SK-N-SH treated with all-trans-retinoic acid at 6 μM for 48 hours (cell line): ENCODE results near the gene VCAM1.

Experiments used
- ATAC-seq: fragments of 200-7000 bp; cut with Tn5 transposase; 3 replicates; pipeline ENCODE4 v1.9.1; 2020; ENCODE audit warnings: mild to moderate bottlenecking, moderate library complexity
- BACH2 ChIP-seq: fragments of 250-450 bp; sonication (Bioruptor Pico); IDR thresholded peaks from 2 replicates; pipeline ENCODE4 v1.9.0; 2021; ENCODE audit warnings: mild to moderate bottlenecking, borderline replicate concordance
- CSDC2 ChIP-seq: fragments of 250-450 bp; sonication (Bioruptor Pico); IDR thresholded peaks from 2 replicates; pipeline ENCODE4 v1.5.0; 2020; ENCODE audit warnings: mild to moderate bottlenecking, moderate library complexity
- CSRNP3 ChIP-seq: fragments of 250-450 bp; sonication (Bioruptor Pico); IDR thresholded peaks from 2 replicates; pipeline ENCODE4 v1.5.1; 2021; ENCODE audit warnings: mild to moderate bottlenecking, moderate library complexity
- ESRRG ChIP-seq: fragments of 250-450 bp; sonication (Bioruptor Pico); IDR thresholded peaks from 2 replicates; pipeline ENCODE4 v1.6.1; 2021; ENCODE audit warnings: mild to moderate bottlenecking
- GLIS3 ChIP-seq: fragments of 250-450 bp; sonication (Bioruptor Pico); IDR thresholded peaks from 2 replicates; pipeline ENCODE4 v1.5.0; 2020; ENCODE audit warnings: mild to moderate bottlenecking, moderate library complexity
- ISL1 ChIP-seq: fragments of 250-450 bp; sonication (Bioruptor Pico); IDR thresholded peaks from 2 replicates; pipeline ENCODE4 v2.1.2; 2022; ENCODE audit warnings: mild to moderate bottlenecking, moderate library complexity
- OSR1 ChIP-seq: fragments of 250-450 bp; sonication (Bioruptor Pico); IDR thresholded peaks from 2 replicates; pipeline ENCODE4 v1.8.0; 2022; ENCODE audit warnings: moderate library complexity, mild to moderate bottlenecking, inconsistent platforms
- PPARA ChIP-seq: fragments of 250-450 bp; sonication (Bioruptor Pico); IDR thresholded peaks from 2 replicates; pipeline ENCODE4 v1.5.0; 2020; ENCODE audit warnings: mild to moderate bottlenecking, borderline replicate concordance
- RARB ChIP-seq: fragments of 250-450 bp; sonication (Bioruptor Pico); IDR thresholded peaks from 2 replicates; pipeline ENCODE4 v1.8.0; 2021; ENCODE audit warnings: mild to moderate bottlenecking, moderate library complexity
- SNAI2 ChIP-seq: fragments of 250-450 bp; sonication (Bioruptor Pico); IDR thresholded peaks from 2 replicates; pipeline ENCODE4 v1.5.0; 2020; ENCODE audit warnings: mild to moderate bottlenecking, moderate library complexity
- TOX ChIP-seq: fragments of 250-450 bp; sonication (Bioruptor Pico); IDR thresholded peaks from 2 replicates; pipeline ENCODE4 v1.8.0; 2021; ENCODE audit warnings: mild to moderate bottlenecking, moderate library complexity, borderline replicate concordance
- TSHZ2 ChIP-seq: fragments of 250-450 bp; sonication (Bioruptor Pico); IDR thresholded peaks from 2 replicates; pipeline ENCODE4 v1.5.0; 2020; ENCODE audit warnings: mild to moderate bottlenecking, moderate library complexity
- ZC3H10 ChIP-seq: fragments of 250-450 bp; sonication (Bioruptor Pico); IDR thresholded peaks from 2 replicates; pipeline ENCODE4 v1.5.1; 2021; ENCODE audit warnings: mild to moderate bottlenecking, moderate library complexity
- ZFP3 ChIP-seq: fragments of 250-450 bp; sonication (Bioruptor Pico); IDR thresholded peaks from 2 replicates; pipeline ENCODE4 v1.5.0; 2020; ENCODE audit warnings: mild to moderate bottlenecking, moderate library complexity
- ZFP30 ChIP-seq: fragments of 450-650 bp; formaldehyde crosslinking; IDR thresholded peaks from 2 replicates; pipeline ENCODE4 v1.5.0; 2022; ENCODE audit warnings: mild to moderate bottlenecking, moderate library complexity
- ZNF565 ChIP-seq: fragments of 450-650 bp; formaldehyde crosslinking; conservative IDR thresholded peaks from 2 replicates; pipeline ENCODE4 v1.5.0; 2020; ENCODE audit warnings: low read depth, mild to moderate bottlenecking, moderate library complexity
- ZNF70 ChIP-seq: fragments of 450-650 bp; formaldehyde crosslinking; IDR thresholded peaks from 2 replicates; pipeline ENCODE4 v1.5.0; 2020; ENCODE audit warnings: mild to moderate bottlenecking, moderate library complexity
- ZNF8 ChIP-seq: fragments of 450-650 bp; formaldehyde crosslinking; IDR thresholded peaks from 2 replicates; pipeline ENCODE4 v1.5.0; 2020; ENCODE audit warnings: mild to moderate bottlenecking, moderate library complexity
- TF ChIP-seq, protein P1 (sequence below): fragments of 250-450 bp; sonication (Bioruptor Pico); IDR thresholded peaks from 2 replicates; pipeline ENCODE4 v1.8.0; 2021; ENCODE audit warnings: low read depth, mild to moderate bottlenecking, moderate library complexity, borderline replicate concordance

Gene VCAM1

DNA sequence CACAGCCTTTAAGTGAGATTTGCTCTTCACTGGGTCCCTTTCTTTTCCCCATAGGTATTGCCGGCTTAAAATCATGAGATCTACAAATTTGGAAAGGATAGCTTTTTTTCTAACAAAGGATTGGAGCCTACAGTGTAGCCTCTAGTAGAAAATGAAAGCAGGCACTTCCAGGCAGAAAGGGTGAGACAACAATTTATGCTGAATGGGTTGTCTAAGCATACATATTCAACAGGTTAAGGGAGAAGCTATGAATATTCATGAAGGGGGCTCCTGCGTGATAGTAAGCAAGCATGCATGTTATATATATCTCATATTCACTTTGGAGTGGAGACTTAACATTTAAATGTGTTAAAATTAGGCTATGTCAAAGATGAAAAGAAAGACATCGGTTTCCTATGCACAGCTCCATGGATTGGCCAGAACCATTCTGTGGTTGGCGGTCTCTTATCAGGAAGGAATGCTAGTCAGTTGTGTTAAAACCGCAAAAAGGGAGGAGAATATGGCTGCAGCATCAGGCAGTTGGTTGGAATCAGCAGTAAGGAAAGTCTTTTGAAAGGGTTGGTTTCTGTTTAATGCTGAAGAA lies 66.0 kb downstream of the VCAM1 start:
- peak; percentile 90 for ATAC-seq
- no peak for TF ChIP-seq TOX (CRISPR knock-in tag)
- TF ChIP-seq BACH2 (CRISPR knock-in tag), result no peak
- TF ChIP-seq ZNF8 (CRISPR knock-in tag), result no peak
- no peak for TF ChIP-seq ZNF565 (CRISPR knock-in tag)
- no peak for TF ChIP-seq ZFP30 (CRISPR knock-in tag)
- no peak for TF ChIP-seq RARB (CRISPR knock-in tag)
- TF ChIP-seq PPARA (CRISPR knock-in tag), result no peak

GRCh38 chr1:100786870-100787269 lies 67.3 kb downstream of the VCAM1 start:
- no peak for TF ChIP-seq SNAI2 (CRISPR knock-in tag)
- TF ChIP-seq RARB (CRISPR knock-in tag), result no peak
- TF ChIP-seq ZFP3 (CRISPR knock-in tag), result no peak
- no peak for TF ChIP-seq ZNF8 (CRISPR knock-in tag)
- no peak for TF ChIP-seq ZC3H10 (CRISPR knock-in tag)
- TF ChIP-seq, protein P1, sequence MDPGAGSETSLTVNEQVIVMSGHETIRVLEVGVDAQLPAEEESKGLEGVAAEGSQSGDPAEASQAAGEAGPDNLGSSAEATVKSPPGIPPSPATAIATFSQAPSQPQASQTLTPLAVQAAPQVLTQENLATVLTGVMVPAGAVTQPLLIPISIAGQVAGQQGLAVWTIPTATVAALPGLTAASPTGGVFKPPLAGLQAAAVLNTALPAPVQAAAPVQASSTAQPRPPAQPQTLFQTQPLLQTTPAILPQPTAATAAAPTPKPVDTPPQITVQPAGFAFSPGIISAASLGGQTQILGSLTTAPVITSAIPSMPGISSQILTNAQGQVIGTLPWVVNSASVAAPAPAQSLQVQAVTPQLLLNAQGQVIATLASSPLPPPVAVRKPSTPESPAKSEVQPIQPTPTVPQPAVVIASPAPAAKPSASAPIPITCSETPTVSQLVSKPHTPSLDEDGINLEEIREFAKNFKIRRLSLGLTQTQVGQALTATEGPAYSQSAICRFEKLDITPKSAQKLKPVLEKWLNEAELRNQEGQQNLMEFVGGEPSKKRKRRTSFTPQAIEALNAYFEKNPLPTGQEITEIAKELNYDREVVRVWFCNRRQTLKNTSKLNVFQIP (CRISPR knock-in tag), result no peak
- TF ChIP-seq PPARA (CRISPR knock-in tag), result no peak
- no peak for TF ChIP-seq TOX (CRISPR knock-in tag)
- TF ChIP-seq CSRNP3 (CRISPR knock-in tag), result no peak
- no peak for TF ChIP-seq OSR1
- TF ChIP-seq GLIS3 (CRISPR knock-in tag), result no peak
- TF ChIP-seq TSHZ2, result no peak
- TF ChIP-seq ESRRG (CRISPR knock-in tag), result no peak
- TF ChIP-seq ISL1 (CRISPR knock-in tag), result no peak
- TF ChIP-seq ZNF565 (CRISPR knock-in tag), result no peak
- TF ChIP-seq ZNF70 (CRISPR knock-in tag), result no peak
- TF ChIP-seq ZFP30 (CRISPR knock-in tag), result no peak
- TF ChIP-seq CSDC2 (CRISPR knock-in tag), result no peak
- ATAC-seq, result no peak
